ENCODE data around the gene EEF1A2.

- no peak for TF ChIP-seq CTCF (IDR thresholded peaks at IDR 0.05; ENCODE audit: low read depth, low read length)
- no peak for TF ChIP-seq EZH2phosphoT487 (IDR thresholded peaks at IDR 0.05; ENCODE audit: low read depth)
Measured at GRCh38 chr20:63491078-63491477, 7.8 kb downstream of the EEF1A2 start.
